ENCODE results near the gene PLEKHG4. TPM values are rescaled to one million over a fixed set of nuclear protein-coding genes. Genes with fewer than 3 reads are reported as not detected.

PLEKHG4 gene
- total RNA-seq, 2 experiments from 2014 or later, result 14.3 to 14.4 TPM

DNA sequence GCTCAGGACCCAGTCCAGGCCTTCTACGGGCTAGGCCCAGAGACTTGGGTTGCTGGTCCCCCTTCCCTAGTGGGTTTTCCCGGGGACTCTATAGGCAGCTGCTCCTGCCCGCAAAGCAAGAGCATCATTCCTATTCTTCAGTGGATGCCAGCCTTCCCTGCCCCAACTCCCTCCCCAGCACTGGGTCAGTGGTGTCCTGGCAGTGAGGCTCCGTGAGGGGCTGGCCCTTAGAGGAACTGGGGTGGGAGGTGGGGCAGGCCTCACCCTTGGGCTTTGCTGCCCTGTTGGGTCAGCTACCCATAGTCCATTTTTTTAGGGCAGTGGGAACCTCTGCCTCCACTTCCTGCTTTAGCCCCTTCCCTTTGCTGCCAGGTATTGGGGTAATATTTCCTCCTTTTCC lies 7.9 kb upstream of the PLEKHG4 start:
- Mint-ChIP-seq H3K27ac (no peak overlapping the region), H3K4me1 (ENCODE audit: low read depth) (peaks cover 1% of the 10 kb centered on the region), H3K9me3 (no peaks in the 10 kb centered on the region), H3K36me3 (ENCODE audit: low read depth) (peaks cover 5% of the 10 kb centered on the region), H3K27me3 (ENCODE audit: low read depth) (no peaks in the 10 kb centered on the region), H3K4me3 (no peak overlapping the region)
- no peak for DNase-seq
- intact Hi-C loops (cut with micrococcal nuclease), result no loop called here
- CTCF ChIA-PET, result no interaction called here

- DNase-seq, result no peak
- peaks cover 13% of the 10 kb centered on the region for H3K36me3 Mint-ChIP-seq (ENCODE audit: low read depth)
- CTCF ChIA-PET, result interaction anchor here (0.7 kb wide), 1 partner anchor 571 kb away, joined by 3 read pairs; no protein-coding TSS in a partner anchor
- intact Hi-C loops (cut with micrococcal nuclease), result no loop called here
- H3K9me3 Mint-ChIP-seq, result no peaks in the 10 kb centered on the region
- H3K27ac Mint-ChIP-seq, result no peak overlapping the region
- no peaks in the 10 kb centered on the region for H3K27me3 Mint-ChIP-seq (ENCODE audit: low read depth)
- H3K4me3 Mint-ChIP-seq, result no peak overlapping the region
- H3K4me1 Mint-ChIP-seq (ENCODE audit: low read depth), result peaks cover 20% of the 10 kb centered on the region
These were observed 4.0 kb upstream of the PLEKHG4 start for GRCh38 chr16:67275321-67275720.

DNA sequence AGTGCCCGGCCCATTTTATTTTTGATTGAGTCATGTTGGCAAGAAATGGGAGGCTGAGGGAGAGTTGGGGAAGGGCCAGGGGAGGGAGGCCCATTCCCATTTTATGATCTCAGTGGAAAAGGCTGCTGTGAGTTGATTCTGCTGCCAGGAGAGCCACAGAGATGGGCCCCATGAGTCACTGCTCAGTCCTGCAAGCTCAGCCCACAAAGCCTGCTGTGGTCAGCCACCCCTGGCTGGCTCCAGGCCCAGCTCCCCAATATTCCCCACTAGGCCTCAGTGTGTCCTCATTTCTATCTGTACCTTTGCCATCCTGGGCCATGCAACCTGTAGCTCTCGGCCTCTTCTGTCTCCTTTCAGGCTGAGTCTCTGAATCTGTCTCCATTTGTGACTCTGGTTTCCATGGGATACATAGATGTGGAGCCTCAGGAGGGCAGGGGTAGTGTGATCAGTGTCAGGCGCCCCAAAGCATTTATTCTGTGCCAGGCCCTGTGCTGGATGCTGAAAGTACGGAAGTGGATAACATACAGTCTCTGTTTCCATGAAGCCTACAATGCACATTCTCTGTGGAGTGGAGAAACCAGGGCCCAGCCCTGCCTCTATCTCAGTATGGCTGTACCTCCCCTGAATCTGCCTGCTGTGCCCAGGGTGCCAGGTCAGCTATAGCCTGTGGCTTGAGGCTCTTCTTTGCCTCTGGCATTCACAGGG lies 1.9 kb upstream of the PLEKHG4 start:
- peak overlapping the region; percentile 79 for H3K4me3 Mint-ChIP-seq
- CTCF ChIA-PET, result interaction anchor here (0.6 to 2.8 kb wide), 11 partner anchors 17 to 399 kb away, joined by 3 to 19 read pairs (median 3); partner anchors contain the start of gene TMEM208
- no peaks in the 10 kb centered on the region for H3K27me3 Mint-ChIP-seq (ENCODE audit: low read depth)
- H3K4me1 Mint-ChIP-seq (ENCODE audit: low read depth), result peaks cover 20% of the 10 kb centered on the region
- DNase-seq, result peak; percentile 23
- H3K9me3 Mint-ChIP-seq, result no peaks in the 10 kb centered on the region
- intact Hi-C loops (cut with micrococcal nuclease), result no loop called here
- H3K27ac Mint-ChIP-seq, result peak overlapping the region; percentile 86
- peaks cover 13% of the 10 kb centered on the region for H3K36me3 Mint-ChIP-seq (ENCODE audit: low read depth)

GRCh38 chr16:67277999-67278772 lies 1.1 kb upstream of the PLEKHG4 start:
- peak overlapping the region; percentile 79 for H3K4me3 Mint-ChIP-seq
- peak overlapping the region; percentile 86 for H3K27ac Mint-ChIP-seq
- H3K36me3 Mint-ChIP-seq (ENCODE audit: low read depth), result peaks cover 13% of the 10 kb centered on the region
- no peaks in the 10 kb centered on the region for H3K9me3 Mint-ChIP-seq
- intact Hi-C loops (cut with micrococcal nuclease), result loop anchor here (1.0 to 2.0 kb wide), 4 partner anchors 18 to 323 kb away; partner anchors contain the start of gene FHOD1
- CTCF ChIA-PET, result interaction anchor here (0.5 to 2.8 kb wide), 26 partner anchors 10 to 190 kb away, joined by 3 to 19 read pairs (median 3); partner anchors contain the start of genes FHOD1, KCTD19, LRRC36 and TMEM208
- peaks cover 20% of the 10 kb centered on the region for H3K4me1 Mint-ChIP-seq (ENCODE audit: low read depth)
- no peak for DNase-seq
- H3K27me3 Mint-ChIP-seq (ENCODE audit: low read depth), result no peaks in the 10 kb centered on the region

GRCh38 chr16:67278773-67279295 lies 498 bp upstream of the PLEKHG4 start:
- Mint-ChIP-seq H3K9me3 (no peaks in the 10 kb centered on the region), H3K36me3 (ENCODE audit: low read depth) (peaks cover 11% of the 10 kb centered on the region), H3K27me3 (ENCODE audit: low read depth) (no peaks in the 10 kb centered on the region), H3K27ac (peak overlapping the region; percentile 86), H3K4me1 (ENCODE audit: low read depth) (peaks cover 20% of the 10 kb centered on the region), H3K4me3 (peak overlapping the region; percentile 79)
- DNase-seq, result peak; percentile 69
- intact Hi-C loops (cut with micrococcal nuclease), result loop anchor here (1.0 to 2.0 kb wide), 9 partner anchors 19 to 324 kb away; partner anchors contain the start of genes FHOD1, TMEM208 and ZDHHC1
- CTCF ChIA-PET, result interaction anchor here (0.5 to 2.8 kb wide), 24 partner anchors 12 to 189 kb away, joined by 3 to 19 read pairs (median 4); partner anchors contain the start of genes FHOD1, KCTD19, LRRC36 and TMEM208

- CTCF ChIA-PET, result interaction anchor here (0.7 to 2.9 kb wide), 10 partner anchors 14 to 168 kb away, joined by 3 to 10 read pairs (median 4); partner anchors contain the start of genes KCTD19 and LRRC36
- intact Hi-C loops (cut with micrococcal nuclease), result no loop called here
- H3K27ac Mint-ChIP-seq, result no peak overlapping the region
- DNase-seq, result no peak
- H3K9me3 Mint-ChIP-seq, result no peaks in the 10 kb centered on the region
- H3K27me3 Mint-ChIP-seq (ENCODE audit: low read depth), result no peaks in the 10 kb centered on the region
- H3K4me1 Mint-ChIP-seq (ENCODE audit: low read depth), result peaks cover 20% of the 10 kb centered on the region
- H3K36me3 Mint-ChIP-seq (ENCODE audit: low read depth), result peaks cover 11% of the 10 kb centered on the region
- peak overlapping the region; percentile 38 for H3K4me3 Mint-ChIP-seq
These were observed 1.0 kb downstream of the PLEKHG4 start for GRCh38 chr16:67280090-67281015.

GRCh38 chr16:67281536-67282446 lies 2.5 kb downstream of the PLEKHG4 start:
- H3K4me1 Mint-ChIP-seq (ENCODE audit: low read depth), result peaks cover 16% of the 10 kb centered on the region
- no peak for DNase-seq
- peaks cover 6% of the 10 kb centered on the region for H3K36me3 Mint-ChIP-seq (ENCODE audit: low read depth)
- no peaks in the 10 kb centered on the region for H3K9me3 Mint-ChIP-seq
- no peak overlapping the region for H3K4me3 Mint-ChIP-seq
- intact Hi-C loops (cut with micrococcal nuclease), result no loop called here
- no peaks in the 10 kb centered on the region for H3K27me3 Mint-ChIP-seq (ENCODE audit: low read depth)
- CTCF ChIA-PET, result interaction anchor here (0.6 to 2.9 kb wide), 6 partner anchors 21 to 166 kb away, joined by 3 to 10 read pairs (median 4); partner anchors contain the start of gene ZDHHC1
- no peak overlapping the region for H3K27ac Mint-ChIP-seq

GRCh38 chr16:67282447-67282805 lies 3.1 kb downstream of the PLEKHG4 start:
- Mint-ChIP-seq H3K36me3 (ENCODE audit: low read depth) (peaks cover 3% of the 10 kb centered on the region), H3K9me3 (no peaks in the 10 kb centered on the region), H3K4me1 (ENCODE audit: low read depth) (peaks cover 10% of the 10 kb centered on the region), H3K27ac (no peak overlapping the region), H3K27me3 (ENCODE audit: low read depth) (no peaks in the 10 kb centered on the region), H3K4me3 (no peak overlapping the region)
- DNase-seq, result no peak
- CTCF ChIA-PET, result interaction anchor here (0.6 to 2.9 kb wide), 4 partner anchors 22 to 134 kb away, joined by 3 to 10 read pairs (median 6); partner anchors contain the start of gene ZDHHC1
- intact Hi-C loops (cut with micrococcal nuclease), result no loop called here

DNA sequence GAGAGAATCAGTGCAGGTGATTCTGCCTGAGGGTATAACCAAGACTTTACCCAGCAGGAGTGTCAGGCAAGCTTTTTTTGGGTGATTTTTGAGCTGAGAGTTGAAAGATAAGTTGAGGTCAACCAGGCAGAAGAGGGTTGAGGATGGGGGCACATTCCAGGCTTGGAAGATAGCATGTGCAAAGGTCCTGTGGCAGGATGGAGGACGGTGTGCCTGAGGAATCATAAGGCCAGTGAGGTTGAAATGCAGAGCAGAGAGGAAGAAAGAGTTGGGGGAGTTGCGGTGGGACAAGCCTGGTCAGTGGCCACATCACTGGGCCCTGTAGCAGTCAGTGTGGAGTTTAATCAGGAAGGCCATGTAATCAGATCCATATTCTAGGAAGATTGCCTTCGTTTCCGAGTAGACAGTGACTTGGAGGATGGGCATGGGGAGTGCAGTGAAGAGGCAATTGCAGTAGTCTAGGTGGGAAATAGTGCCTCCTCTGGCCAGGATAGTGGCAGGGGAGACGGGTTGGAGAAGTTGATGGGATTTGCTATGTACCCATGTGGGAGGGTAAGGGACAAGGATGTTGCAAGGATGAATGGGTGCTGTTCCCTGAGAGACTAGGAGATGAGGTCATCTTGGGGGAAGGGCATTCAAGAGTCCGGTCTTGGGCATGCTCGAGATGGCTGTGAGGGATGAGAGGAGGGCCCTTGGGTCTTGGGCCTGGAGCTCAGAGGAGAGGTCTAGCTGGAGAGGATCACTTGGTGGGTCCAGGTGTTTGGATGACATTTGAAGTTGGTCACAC lies 3.9 kb downstream of the PLEKHG4 start:
- CTCF ChIA-PET, result interaction anchor here (0.6 to 0.8 kb wide), 2 partner anchors 145 to 271 kb away, joined by 3 read pairs; no protein-coding TSS in a partner anchor
- Mint-ChIP-seq H3K27me3 (ENCODE audit: low read depth) (no peaks in the 10 kb centered on the region), H3K27ac (no peak overlapping the region), H3K4me3 (no peak overlapping the region), H3K36me3 (ENCODE audit: low read depth) (no peaks in the 10 kb centered on the region), H3K4me1 (ENCODE audit: low read depth) (peaks cover 4% of the 10 kb centered on the region), H3K9me3 (no peaks in the 10 kb centered on the region)
- DNase-seq, result no peak
- intact Hi-C loops (cut with micrococcal nuclease), result no loop called here

All from activated naive CD4-positive, alpha-beta T cell treated with anti-CD3 and anti-CD28 coated beads for 36 hours (primary cell).